ENCODE results near the gene XKR3.
"Not testable (repeated sequence)": the region's sequence is repeated elsewhere in the genome, so short reads cannot be mapped to it uniquely, and the experiment has no call there.

The XKR3 gene

DNA sequence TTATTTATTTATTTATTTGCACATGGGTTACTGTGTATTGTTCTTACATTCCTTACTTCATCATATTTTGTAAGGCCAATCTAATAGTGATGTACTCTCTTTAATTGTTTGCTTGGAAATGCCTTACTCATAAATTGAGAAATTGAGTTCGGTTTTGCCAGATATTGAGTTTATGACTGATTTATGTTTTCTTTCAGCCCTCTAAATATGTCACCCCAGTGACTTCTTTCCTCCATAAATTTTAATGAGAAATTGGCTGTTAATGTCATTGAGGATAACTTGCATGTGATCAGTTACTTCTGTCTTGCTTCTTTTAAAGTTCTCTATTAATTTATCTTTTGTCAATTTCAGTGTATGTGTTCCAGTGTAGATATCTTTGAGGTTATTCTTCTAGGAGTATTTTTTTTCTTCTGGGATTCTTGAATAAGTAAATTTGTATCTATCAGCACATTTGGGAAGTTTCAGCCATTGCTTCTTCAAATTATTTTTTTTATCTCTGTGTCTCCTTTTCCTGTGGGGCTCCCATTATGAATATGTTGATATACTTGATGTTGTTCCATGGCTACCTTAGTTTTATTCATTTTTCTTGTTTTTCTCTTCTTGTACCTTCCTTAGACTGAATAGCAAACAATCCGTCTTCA is 47.8 kb downstream of the XKR3 start:
- TF ChIP-seq CTCF (IDR thresholded peaks at IDR 0.05; ENCODE audit: control insufficient read depth, extremely low read depth, insufficient read depth) = no peak
- DNase-seq (ENCODE audit: low read depth) = no peak
- H3K4me3 ChIP-seq (ENCODE audit: low read depth, low read length) = no peak overlapping the region

GRCh38 chr22:16776080-16776479 is 49.1 kb downstream of the XKR3 start:
- DNase-seq (ENCODE audit: low read depth) = no peak
- no peak overlapping the region for H3K4me3 ChIP-seq (ENCODE audit: low read depth, low read length)
- TF ChIP-seq CTCF (IDR thresholded peaks at IDR 0.05; ENCODE audit: control insufficient read depth, extremely low read depth, insufficient read depth) = no peak

- TF ChIP-seq CTCF (IDR thresholded peaks at IDR 0.05; ENCODE audit: control insufficient read depth, extremely low read depth, insufficient read depth) = no peak
- no peak overlapping the region for H3K4me3 ChIP-seq (ENCODE audit: low read depth, low read length)
- DNase-seq (ENCODE audit: low read depth) = no peak
Measured at GRCh38 chr22:16774911-16775500, 50.2 kb downstream of the XKR3 start.

- DNase-seq (ENCODE audit: low read depth); H3K4me3 ChIP-seq (ENCODE audit: low read depth, low read length): not testable (repeated sequence)
Measured at GRCh38 chr22:16771569-16771968, 53.6 kb downstream of the XKR3 start.

DNA sequence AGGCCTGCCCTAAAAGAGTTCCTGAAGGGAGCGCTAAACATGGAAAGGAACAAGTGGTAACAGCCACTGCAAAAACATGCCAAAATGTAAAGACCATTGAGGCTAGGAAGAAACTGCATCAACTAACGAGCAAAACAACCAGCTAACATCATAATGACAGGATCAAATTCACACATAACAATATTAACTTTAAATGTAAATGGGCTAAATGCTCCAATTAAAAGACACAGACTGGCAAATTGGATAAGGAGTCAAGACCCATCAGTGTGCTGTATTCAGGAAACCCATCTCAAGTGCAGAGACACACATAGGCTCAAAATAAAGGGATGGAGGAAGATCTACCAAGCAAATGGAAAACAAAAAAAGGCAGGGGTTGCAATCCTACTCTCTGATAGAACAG is 57.3 kb downstream of the XKR3 start:
- H3K4me3 ChIP-seq (ENCODE audit: low read depth, low read length) = not testable (repeated sequence)

GRCh38 chr22:16762224-16762623 is 63.0 kb downstream of the XKR3 start:
- DNase-seq (ENCODE audit: low read depth) = not testable (repeated sequence)

More for the DNA sequence above, 57.3 kb downstream of the XKR3 start:
- not testable (repeated sequence) for DNase-seq (ENCODE audit: low read depth)

GRCh38 chr22:16760416-16760815 is 64.8 kb downstream of the XKR3 start:
- DNase-seq (ENCODE audit: low read depth); H3K4me3 ChIP-seq (ENCODE audit: low read depth, low read length): not testable (repeated sequence)

More at GRCh38 chr22:16762224-16762623, 63.0 kb downstream of the XKR3 start:
- H3K4me3 ChIP-seq (ENCODE audit: low read depth, low read length) = not testable (repeated sequence)

- H3K4me3 ChIP-seq (ENCODE audit: low read depth, low read length); DNase-seq (ENCODE audit: low read depth): not testable (repeated sequence)
Measured at GRCh38 chr22:16749282-16749681, 75.9 kb downstream of the XKR3 start.

- not testable (repeated sequence) for H3K4me3 ChIP-seq (ENCODE audit: low read depth, low read length); DNase-seq (ENCODE audit: low read depth)
Measured at GRCh38 chr22:16748160-16748929, 76.9 kb downstream of the XKR3 start.

DNA sequence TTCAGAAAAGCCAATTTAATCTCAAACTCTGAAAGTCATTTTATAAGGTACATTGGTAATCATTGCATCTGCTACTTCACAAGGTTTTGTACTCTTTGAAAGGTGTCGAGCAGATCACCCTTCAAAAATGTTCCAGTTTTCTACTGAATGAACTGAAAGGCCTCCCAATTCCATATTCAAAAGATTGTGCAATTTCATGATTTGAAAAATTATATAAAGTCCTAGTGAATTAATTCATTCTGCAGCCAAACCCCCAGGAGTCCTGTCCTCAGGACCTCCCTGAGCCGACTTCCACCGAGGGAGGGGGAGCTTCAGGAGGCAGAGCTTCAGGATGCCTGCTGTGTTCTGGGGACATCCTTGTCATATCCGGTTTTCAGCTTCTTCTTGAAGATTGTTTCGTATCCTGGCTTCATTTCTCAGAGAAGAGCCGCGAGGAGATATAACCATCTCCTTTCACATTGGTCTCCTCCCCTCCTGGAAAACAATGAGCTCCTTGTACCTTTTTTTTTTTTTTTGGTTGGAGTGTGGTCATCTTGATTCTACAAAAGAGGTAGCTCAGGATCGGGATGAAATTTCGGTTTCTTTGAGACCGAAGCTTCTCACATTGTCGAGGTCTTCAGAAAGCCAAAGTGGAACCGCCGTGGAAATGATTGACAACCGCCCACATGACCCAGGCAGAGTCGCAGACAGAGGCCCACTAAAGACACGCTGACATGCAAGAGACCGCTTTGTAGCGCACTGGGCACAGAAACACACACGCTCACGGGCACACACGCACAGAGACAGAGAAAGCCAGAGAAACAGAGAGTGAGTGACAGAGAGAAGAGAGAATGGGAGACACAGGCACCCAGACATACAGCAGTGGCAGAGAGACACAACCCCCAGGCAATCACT is 77.7 kb downstream of the XKR3 start:
- H3K4me3 ChIP-seq (ENCODE audit: low read depth, low read length); DNase-seq (ENCODE audit: low read depth): not testable (repeated sequence)

GRCh38 chr22:16734271-16734670 is 90.9 kb downstream of the XKR3 start:
- H3K4me3 ChIP-seq (ENCODE audit: low read depth, low read length); DNase-seq (ENCODE audit: low read depth): not testable (repeated sequence)
